ENCODE measurements around the gene CPM. TPM values are rescaled to one million over a fixed set of nuclear protein-coding genes. Genes with fewer than 3 reads are reported as not detected.
"Not testable (repeated sequence)": the region's sequence is repeated elsewhere in the genome, so short reads cannot be mapped to it uniquely, and the experiment has no call there.

CPM gene
- total RNA-seq, 4 donors from 2014 or later = 233 to 478 (median 301) TPM

DNA sequence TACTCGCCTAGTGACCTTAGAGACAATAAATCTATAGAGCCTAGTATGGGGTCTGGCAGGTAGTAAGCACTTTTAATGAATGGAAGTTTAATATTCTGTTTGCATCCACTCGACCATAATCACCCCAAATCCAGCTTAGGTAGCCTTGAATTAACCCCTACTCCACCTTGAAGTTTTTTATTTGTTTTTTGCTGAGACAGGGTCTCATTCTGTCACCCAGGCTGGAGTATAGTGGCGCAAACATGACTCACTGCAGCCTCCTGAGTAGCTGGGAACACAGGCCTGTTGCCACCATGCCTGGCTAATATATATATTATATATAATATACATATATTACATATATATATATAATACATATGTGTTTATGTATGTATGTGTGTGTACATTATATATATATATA, 86.2 kb downstream of the CPM start:
- ATAC-seq (ENCODE audit: low FRiP score) = no peak
- TF ChIP-seq, protein P1, sequence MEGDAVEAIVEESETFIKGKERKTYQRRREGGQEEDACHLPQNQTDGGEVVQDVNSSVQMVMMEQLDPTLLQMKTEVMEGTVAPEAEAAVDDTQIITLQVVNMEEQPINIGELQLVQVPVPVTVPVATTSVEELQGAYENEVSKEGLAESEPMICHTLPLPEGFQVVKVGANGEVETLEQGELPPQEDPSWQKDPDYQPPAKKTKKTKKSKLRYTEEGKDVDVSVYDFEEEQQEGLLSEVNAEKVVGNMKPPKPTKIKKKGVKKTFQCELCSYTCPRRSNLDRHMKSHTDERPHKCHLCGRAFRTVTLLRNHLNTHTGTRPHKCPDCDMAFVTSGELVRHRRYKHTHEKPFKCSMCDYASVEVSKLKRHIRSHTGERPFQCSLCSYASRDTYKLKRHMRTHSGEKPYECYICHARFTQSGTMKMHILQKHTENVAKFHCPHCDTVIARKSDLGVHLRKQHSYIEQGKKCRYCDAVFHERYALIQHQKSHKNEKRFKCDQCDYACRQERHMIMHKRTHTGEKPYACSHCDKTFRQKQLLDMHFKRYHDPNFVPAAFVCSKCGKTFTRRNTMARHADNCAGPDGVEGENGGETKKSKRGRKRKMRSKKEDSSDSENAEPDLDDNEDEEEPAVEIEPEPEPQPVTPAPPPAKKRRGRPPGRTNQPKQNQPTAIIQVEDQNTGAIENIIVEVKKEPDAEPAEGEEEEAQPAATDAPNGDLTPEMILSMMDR (IDR thresholded peaks at IDR 0.05) = no peak
- no peak for DNase-seq (ENCODE audit: low spot score)

DNA sequence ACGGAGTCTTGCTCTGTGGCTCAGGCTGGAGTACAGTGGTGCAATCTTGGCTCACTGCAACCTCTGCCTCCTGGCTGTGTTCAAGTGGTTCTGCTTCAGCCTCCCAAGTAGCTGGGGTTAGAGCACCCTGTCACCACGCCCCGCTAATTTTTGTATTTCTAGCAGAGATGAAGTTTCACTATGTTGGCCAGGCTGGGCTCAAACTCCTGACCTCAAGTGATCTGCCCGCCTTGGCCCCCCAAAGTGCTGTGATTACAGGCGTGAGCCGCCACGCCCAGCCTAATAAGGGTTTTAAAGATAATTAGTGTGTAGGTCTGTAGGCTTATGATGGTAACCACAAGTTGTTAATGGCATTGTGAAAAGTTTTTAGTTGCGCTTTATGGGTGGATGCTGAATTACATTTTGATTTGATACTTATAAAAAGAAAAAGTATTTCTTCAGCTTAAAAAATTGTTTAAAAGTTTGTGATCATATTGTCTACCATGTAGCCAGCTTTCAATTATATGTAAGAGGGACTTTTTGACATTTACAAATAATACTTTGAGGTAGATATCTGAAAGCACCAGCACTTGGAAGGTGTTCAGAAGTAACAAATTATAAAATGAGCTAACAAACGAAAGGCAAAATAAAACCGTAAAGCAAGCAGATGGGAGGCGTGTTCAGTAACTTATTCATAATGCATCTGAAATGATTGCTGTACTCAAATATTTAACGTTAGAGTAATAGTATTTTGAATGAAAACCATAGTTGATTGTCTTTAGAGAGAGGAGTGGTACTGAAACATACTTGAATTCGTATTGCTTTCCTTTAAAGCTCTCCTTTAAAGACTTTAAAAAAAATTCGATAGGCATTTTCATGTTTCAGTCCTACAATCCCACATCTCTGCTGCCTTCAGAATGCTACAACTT, 87.9 kb downstream of the CPM start:
- no peak for DNase-seq (ENCODE audit: low spot score)
- TF ChIP-seq, protein P1 (IDR thresholded peaks at IDR 0.05) = no peak
- no peak for ATAC-seq (ENCODE audit: low FRiP score)

DNA sequence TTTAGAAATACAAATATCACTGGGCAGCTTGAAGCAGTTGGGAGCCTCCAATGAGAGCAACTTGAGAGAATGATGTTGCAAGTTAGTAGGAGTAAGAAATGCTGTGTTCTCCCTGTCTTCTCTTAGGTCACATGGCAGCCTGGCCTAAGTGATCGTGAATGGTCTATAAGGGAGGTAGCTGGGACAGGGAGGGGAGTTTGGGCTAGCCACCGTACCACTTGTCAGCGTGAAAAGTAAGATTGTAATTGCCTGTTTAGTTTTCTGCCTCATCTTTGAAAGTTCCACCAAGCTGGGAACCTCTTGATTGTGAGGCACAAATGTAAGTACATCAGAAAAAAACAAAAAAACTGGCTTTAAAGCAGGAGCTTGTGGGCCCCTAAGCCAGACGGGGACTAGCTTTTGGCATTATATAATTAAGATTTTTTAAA, 88.6 kb downstream of the CPM start:
- DNase-seq (ENCODE audit: low spot score) (no peak), ATAC-seq (ENCODE audit: low FRiP score) (no peak)
- TF ChIP-seq, protein P1 (IDR thresholded peaks at IDR 0.05) = no peak

DNA sequence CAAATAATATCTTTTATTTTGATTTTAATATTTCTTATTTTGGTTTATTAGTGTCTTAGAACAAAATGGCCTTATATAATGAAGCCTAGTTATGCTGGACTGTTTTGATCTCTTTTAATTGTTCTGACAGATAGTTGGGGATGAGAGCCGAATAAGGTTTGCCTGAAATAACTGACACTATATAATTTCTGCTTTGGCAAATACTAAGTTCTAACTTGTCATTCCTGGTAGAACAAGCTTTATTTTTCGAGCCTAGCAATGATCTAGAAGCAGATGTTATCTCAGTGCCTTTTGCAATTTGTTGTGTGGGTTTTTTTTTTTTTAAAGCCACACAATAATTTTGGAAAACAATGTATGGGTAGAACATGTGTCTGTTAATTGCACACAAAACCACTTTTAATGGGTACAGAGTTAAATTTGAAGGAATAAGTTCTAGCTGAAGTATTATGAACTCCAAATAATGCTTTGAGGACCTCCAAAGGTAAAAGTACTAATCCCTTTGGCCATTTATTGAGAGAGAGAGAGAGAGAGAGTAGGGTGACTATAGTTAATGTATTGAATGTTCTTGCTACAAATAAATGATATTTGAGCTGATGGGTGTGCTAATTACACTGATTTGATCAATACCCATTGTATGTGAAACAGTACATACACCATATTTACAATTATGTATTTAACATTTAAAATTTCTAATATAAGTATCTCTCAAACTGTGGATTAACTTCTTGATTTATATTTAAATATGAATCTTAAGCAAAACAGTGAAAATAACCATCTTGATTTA, 90.0 kb downstream of the CPM start:
- DNase-seq (ENCODE audit: low spot score) (no peak), ATAC-seq (ENCODE audit: low FRiP score) (no peak)
- TF ChIP-seq, protein P1 (IDR thresholded peaks at IDR 0.05) = no peak

DNA sequence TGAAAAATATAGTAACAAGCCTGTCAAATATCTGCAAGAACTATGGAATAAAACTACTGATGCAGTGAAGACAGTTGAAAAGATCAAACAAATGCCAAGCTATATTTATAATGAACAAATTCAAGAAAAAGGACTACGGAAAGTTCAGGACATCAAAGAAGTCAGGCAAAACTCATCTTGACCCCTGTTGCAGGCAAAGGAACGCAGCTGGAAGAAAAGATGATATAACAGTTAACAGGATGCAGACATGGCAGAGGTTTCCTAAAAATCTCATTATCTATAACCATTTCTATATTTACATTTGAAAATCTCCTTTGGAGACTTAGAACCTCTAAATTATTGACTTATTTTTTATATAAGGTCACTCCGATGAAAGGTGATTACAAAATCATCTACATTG, 90.8 kb downstream of the CPM start:
- no peak for DNase-seq (ENCODE audit: low spot score)
- no peak for ATAC-seq (ENCODE audit: low FRiP score)

DNA sequence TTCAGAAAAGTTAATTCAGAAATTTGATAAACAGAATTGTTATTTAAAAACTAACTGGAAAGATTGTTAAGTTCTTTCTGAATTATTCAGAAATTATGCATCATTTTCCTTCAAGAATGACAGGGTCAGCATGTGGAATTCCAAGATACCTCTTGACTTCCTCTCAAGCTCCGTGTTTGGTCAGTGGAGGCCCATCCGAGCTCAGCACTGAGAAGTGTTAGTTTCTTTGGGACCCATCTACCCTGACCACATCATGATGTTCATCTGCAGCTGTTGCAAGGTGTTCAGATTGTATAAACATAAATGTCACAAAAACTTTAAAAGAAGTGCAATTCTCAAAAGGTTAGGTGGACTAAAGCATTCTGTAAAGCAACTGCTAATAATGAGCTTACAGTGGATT, 91.3 kb downstream of the CPM start:
- DNase-seq (ENCODE audit: low spot score) = no peak
- TF ChIP-seq, protein P1 (IDR thresholded peaks at IDR 0.05) = no peak
- no peak for ATAC-seq (ENCODE audit: low FRiP score)

More for the DNA sequence above, 90.8 kb downstream of the CPM start:
- TF ChIP-seq, protein P1 (IDR thresholded peaks at IDR 0.05) = no peak

DNA sequence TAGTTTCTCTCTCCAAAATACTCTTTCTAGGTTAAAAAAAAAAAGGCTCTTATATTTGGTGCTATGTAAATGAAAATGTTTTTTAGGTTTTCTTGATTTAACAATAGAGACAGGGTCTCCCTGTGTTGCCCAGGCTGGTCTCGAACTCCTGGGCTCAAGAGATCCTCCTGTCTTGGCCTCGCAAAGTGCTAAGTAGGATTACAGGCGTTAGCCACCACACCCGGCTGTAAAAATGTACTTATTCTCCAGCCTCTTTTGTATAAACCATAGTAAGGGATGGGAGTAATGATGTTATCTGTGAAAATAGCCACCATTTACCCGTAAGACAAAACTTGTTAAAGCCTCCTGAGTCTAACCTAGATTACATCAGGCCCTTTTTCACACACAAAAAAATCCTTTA, 91.8 kb downstream of the CPM start:
- ATAC-seq (ENCODE audit: low FRiP score); DNase-seq (ENCODE audit: low spot score): not testable (repeated sequence)

All from omental fat pad (tissue), 4 donors.